ENCODE data around the gene PER2. TPM values are rescaled to one million over a fixed set of nuclear protein-coding genes. Genes with fewer than 3 reads are reported as not detected.
A peak's percentile ranks its signal among the peaks of the same experiment; 100 is the strongest.

Gene PER2
- total RNA-seq, 2 experiments from 2014 or later: 8.7 to 9.2 TPM

DNA sequence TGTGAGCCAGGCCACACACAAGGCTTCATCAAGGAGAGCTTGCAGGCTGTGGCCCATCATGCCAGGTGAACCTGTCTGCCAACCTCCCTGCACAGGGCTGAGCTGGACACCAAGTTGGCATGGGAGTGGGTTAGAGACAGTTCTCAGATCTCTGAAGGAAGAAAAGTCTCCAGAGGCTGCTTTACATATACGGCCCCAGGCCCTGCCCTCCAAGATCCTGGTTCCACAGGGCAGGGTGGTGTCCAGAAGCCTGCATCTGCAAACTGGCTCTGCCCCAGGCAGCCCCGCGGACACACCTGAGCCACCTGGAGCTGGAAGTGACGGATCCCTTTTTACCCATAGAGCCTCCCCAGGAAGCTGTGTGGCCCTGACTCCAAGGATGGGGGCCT, 24.3 kb downstream of the PER2 start:
- Mint-ChIP-seq H3K36me3 (ENCODE audit: low read depth) (peaks cover 5% of the 10 kb centered on the region), H3K4me3 (no peak overlapping the region), H3K9me3 (no peaks in the 10 kb centered on the region), H3K4me1 (peaks cover 18% of the 10 kb centered on the region), H3K27me3 (no peaks in the 10 kb centered on the region), H3K27ac (no peak overlapping the region)
- ChIA-PET POLR2A (no interaction called here), CTCF (interaction anchor here (0.8 to 3.5 kb wide), 18 partner anchors 10 to 751 kb away, joined by 3 to 27 read pairs (median 6); partner anchors contain the start of genes PER2 and SCLY)
- DNase-seq: no peak

DNA sequence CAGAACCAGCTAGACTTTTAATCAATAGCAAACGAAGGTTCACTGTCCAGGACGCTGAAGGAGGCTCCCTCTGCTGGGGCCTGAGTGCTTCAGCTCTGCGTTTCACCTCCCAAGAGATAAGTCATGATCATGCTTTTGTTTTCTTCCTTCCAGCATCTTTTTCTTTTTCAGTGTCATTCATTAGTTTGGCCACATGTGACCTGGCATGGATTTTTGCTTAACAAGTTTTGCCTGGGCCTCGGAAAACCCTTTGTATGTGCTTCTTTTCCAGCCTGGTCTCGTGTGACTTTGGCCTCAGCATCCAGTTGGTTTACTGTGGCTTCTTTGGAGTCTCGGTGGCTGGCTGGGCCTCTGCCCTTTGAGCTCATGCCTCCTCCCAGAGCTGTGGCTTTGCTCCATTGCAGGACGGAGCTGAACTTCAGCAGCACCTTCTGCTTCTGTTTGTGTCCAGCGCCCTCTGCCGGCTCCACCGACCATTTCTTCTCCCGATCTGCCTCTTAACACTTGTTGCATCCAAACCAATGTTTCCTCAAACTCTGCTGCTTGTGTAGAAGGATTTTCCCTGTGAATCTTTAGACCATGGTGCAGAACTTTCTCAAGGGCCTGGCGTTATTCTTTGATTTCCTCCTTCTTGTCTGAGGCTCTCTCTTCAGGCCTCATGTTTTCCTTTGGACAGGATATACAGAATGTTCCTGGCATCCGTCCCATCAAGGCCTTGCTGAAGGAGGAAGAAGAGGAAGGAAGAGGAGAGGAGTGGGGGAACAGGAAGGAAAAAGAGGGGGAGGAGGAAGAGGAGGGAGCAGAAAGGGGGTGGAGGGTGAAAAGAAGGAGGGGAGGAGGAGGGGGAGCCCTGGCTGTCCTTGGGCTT, 25.0 kb downstream of the PER2 start:
- H3K4me3 Mint-ChIP-seq: no peak overlapping the region
- H3K36me3 Mint-ChIP-seq (ENCODE audit: low read depth): peaks cover 5% of the 10 kb centered on the region
- H3K27me3 Mint-ChIP-seq: no peaks in the 10 kb centered on the region
- H3K4me1 Mint-ChIP-seq: peaks cover 20% of the 10 kb centered on the region
- POLR2A ChIA-PET: interaction anchor here (0.9 to 1.0 kb wide), 2 partner anchors 25 to 295 kb away, joined by 3 read pairs; partner anchors contain the start of gene PER2
- peak; percentile 83 for DNase-seq
- CTCF ChIA-PET: interaction anchor here (0.7 to 3.5 kb wide), 30 partner anchors 9 to 751 kb away, joined by 3 to 27 read pairs (median 4); partner anchors contain the start of genes PER2 and SCLY
- no peaks in the 10 kb centered on the region for H3K9me3 Mint-ChIP-seq
- H3K27ac Mint-ChIP-seq: no peak overlapping the region

DNA sequence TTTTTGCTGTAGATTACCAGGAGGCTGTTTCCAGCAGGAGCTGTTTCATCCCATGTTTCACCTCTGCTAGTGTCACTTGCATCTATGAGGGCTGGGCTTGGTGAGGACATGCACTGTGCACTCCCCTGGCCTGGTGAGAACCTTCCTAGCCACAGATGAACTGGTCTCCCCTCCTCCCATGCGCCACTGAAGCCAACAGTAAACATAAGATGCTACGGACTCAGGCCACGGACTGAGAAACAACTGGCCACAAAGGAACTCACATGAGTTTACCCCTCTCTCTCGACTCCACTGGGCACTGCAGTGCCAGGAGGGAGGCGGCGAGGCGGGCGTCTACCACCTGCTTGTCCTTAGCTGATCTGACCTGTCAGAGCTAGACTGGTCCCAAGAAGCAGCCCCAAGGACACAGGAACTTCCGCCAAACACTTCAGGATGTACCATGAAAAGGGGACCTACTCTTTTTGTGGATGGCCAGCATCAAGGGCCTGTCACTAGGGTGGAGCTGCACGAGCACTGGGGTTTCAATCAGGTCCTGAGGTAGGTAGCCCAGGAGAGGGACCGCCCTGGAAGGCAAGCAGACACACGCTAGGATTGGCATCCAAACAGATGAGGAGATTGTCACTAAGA, 25.8 kb downstream of the PER2 start:
- Mint-ChIP-seq H3K4me3 (no peak overlapping the region), H3K27me3 (no peaks in the 10 kb centered on the region), H3K4me1 (peaks cover 20% of the 10 kb centered on the region), H3K36me3 (ENCODE audit: low read depth) (peaks cover 5% of the 10 kb centered on the region), H3K9me3 (no peaks in the 10 kb centered on the region), H3K27ac (no peak overlapping the region)
- DNase-seq: no peak
- ChIA-PET POLR2A (interaction anchor here (0.9 to 1.0 kb wide), 2 partner anchors 26 to 294 kb away, joined by 3 read pairs; partner anchors contain the start of gene PER2), CTCF (interaction anchor here (0.7 to 3.5 kb wide), 25 partner anchors 8 to 750 kb away, joined by 3 to 27 read pairs (median 4); partner anchors contain the start of gene PER2)

DNA sequence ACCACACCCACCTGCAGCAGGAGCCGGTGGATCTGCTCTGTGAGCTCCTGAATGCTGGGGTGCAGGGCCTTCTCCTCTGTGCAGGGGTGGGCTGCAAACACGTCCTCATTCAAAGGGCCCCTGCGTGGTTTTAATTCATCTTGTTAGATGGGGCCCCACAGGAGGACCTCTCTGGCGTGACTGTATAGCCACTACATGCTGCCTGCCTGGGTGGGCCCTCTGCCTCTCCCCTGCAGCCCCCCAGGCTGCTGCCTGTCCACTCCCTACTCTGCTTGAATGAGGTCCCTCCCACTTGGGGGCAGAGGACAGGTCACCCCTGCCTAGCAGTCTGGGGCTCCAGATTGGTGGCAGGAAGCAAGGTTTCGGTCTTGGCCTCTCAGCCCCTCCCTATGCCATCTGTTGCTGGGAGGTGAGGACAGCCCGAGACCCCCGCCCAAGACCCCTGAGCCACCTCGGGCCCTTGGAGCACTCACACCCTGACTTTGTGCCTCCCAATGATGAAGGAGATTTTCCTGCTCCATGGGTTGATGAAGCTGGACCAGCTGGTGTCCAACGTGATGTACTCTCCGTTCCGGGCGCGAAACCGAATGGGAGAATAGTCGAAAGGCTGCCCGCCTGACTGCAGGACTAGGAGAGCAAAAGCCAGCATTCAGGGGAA, 26.6 kb downstream of the PER2 start:
- no peaks in the 10 kb centered on the region for H3K27me3 Mint-ChIP-seq
- H3K9me3 Mint-ChIP-seq: no peaks in the 10 kb centered on the region
- no peak overlapping the region for H3K27ac Mint-ChIP-seq
- peaks cover 2% of the 10 kb centered on the region for H3K36me3 Mint-ChIP-seq (ENCODE audit: low read depth)
- no peak overlapping the region for H3K4me3 Mint-ChIP-seq
- ChIA-PET CTCF (interaction anchor here (1.6 to 3.1 kb wide), 2 partner anchors 291 to 403 kb away, joined by 4 to 21 read pairs; no protein-coding TSS in a partner anchor), POLR2A (no interaction called here)
- no peak for DNase-seq
- peaks cover 17% of the 10 kb centered on the region for H3K4me1 Mint-ChIP-seq

DNA sequence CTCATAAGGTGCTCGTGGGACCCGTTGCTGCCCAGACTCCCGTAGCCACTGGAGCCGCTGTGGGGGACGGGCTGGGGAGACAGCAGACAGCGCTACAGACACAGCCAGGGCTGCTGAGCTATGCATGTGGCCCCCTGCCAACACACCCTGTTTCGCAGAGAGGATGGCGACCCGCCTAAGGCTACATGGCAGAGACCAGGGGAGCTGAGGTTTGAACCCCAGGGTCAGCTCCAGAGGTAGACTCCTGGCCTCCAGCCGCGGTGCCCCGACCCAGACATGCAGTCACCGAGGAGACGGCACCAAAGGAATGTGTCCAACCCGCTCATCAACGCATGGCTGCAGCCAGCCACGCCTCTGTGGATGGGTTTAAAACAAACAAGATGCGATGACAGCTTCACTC, 27.5 kb downstream of the PER2 start:
- ChIA-PET POLR2A (no interaction called here), CTCF (interaction anchor here (1.1 to 1.7 kb wide), 2 partner anchors 200 to 403 kb away, joined by 3 read pairs; partner anchors contain the start of gene SCLY)
- peaks cover 17% of the 10 kb centered on the region for H3K4me1 Mint-ChIP-seq
- no peak overlapping the region for H3K4me3 Mint-ChIP-seq
- no peak overlapping the region for H3K27ac Mint-ChIP-seq
- no peaks in the 10 kb centered on the region for H3K9me3 Mint-ChIP-seq
- no peaks in the 10 kb centered on the region for H3K27me3 Mint-ChIP-seq
- H3K36me3 Mint-ChIP-seq (ENCODE audit: low read depth): peaks cover 2% of the 10 kb centered on the region
- no peak for DNase-seq

DNA sequence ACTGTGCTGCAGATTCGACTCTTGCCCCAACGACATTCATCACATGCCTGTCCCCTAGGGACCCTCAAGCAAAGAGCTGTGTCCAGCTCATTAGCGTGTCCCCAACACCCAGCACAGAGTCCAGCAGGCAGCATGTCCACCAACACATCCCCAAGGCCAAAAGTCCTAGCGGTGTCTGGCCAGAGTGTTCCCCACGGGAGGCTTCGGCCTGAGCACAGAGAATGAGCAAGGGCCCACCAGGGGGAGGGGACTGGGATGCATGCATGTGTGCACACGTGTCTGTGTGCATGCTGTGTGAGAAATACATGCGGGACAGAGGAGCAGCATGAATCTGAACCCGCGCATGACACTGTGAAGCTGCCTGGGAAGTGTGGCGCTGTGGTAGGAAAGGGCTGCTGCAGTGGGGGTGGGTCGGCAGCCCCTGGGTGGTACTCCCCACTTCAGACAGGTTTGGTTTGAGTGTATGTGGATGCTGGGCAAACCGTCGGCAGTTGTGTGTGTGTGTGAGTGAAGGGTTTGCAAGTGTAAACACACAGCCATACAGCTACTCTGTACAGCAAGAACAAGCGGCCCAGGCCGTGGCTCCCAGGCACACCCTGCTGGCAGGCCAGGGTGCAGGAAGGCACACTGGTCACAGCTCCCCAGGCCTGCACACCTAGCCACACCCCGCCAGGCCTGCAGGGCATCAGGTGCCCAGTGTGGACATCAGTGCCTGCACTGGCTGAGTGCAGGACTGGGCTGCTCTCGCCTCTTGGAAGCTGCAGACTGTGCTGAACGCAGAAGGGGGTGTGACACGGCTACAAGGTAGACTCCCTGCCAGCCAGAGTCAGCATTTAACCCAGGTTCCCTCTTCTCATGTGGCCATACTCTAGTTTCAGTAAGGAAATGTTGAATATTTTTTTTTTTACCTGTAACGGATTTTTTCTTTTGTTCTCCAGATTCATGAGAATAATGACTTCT, 29.1 kb downstream of the PER2 start:
- ChIA-PET CTCF (interaction anchor here (0.6 to 1.7 kb wide), 4 partner anchors 98 to 746 kb away, joined by 3 to 4 read pairs (median 3); partner anchors contain the start of gene SCLY), POLR2A (no interaction called here)
- Mint-ChIP-seq H3K4me3 (no peak overlapping the region), H3K9me3 (no peaks in the 10 kb centered on the region), H3K4me1 (peaks cover 17% of the 10 kb centered on the region), H3K27ac (peak overlapping the region; percentile 10), H3K27me3 (no peaks in the 10 kb centered on the region), H3K36me3 (ENCODE audit: low read depth) (peaks cover 5% of the 10 kb centered on the region)
- peak; percentile 34 for DNase-seq

DNA sequence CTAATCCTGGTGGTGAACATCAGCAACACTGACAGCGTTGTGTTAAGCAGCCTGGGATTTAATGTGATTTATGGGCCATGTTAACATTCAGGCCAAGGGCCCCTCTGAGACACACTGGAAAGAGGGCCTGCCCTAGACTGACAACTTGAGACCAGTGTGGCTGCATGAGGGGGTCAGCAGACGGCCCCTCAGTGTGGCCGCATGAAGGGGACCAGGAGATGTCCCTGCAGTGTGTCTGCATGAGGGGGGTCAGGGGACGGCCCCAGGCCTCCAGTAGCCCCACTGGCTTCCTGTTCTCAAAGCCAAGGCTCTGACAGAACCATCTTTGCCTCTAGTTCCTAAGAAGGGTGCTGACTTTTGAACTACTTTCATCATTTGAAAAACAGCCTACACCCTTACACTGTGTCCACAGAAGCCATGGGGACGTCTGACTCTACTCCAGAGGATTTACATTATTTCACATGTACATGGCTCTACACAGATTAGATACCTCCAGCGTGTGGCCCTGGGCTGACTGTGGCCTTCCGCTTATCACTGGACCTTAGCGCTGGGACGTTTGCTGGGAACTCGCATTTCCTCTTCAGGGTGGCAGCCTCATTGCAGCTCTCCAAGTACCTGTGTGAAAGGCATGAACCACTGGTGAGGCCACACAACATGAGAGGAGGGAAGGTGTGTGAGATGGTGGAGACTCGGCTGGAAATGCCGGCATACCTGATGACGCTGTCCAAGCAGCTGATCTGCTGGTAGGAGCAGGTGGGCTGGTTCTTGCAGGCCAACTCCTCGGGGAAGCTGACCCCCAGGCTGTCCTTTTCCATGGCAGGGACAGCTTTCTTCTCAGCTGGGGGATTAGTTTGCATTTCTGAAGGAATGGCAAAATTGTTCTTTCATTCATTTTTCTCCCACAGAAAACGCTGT, 30.4 kb downstream of the PER2 start:
- peaks cover 3% of the 10 kb centered on the region for H3K36me3 Mint-ChIP-seq (ENCODE audit: low read depth)
- peaks cover 11% of the 10 kb centered on the region for H3K4me1 Mint-ChIP-seq
- no peak overlapping the region for H3K4me3 Mint-ChIP-seq
- no peak for DNase-seq
- no peaks in the 10 kb centered on the region for H3K27me3 Mint-ChIP-seq
- POLR2A ChIA-PET: no interaction called here
- no peak overlapping the region for H3K27ac Mint-ChIP-seq
- H3K9me3 Mint-ChIP-seq: no peaks in the 10 kb centered on the region
- CTCF ChIA-PET: interaction anchor here (1.3 kb wide), 1 partner anchor 97 kb away, joined by 4 read pairs; no protein-coding TSS in a partner anchor

DNA sequence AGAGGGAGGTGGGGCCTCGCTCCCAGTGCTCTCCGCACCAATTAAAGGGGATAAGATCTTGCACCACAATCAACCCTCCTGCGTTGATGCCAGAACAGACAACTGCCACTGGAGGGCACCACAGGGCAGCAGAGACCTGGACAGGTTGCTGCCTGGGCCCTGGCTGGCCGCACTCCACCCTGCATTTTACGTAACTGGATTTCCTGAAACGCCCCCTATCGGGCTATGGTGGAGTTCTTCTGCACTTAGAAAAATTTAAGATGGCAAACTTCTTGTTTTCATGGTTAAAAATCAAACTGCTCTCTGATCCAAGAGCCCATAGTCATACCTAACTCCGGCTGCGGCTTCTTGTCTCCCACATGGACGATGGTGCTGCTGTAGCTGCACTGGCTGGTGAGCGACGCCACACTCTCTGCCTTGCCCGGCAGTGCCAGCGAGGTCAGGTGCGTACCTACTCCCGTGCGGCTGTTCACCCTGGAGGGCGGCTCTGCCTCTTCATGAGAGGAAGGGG, 31.8 kb downstream of the PER2 start:
- H3K4me1 Mint-ChIP-seq: peaks cover 11% of the 10 kb centered on the region
- DNase-seq: peak; percentile 78
- H3K4me3 Mint-ChIP-seq: no peak overlapping the region
- no peaks in the 10 kb centered on the region for H3K9me3 Mint-ChIP-seq
- ChIA-PET CTCF (interaction anchor here (0.7 to 1.0 kb wide), 3 partner anchors 9 to 54 kb away, joined by 3 read pairs; partner anchors contain the start of gene HES6), POLR2A (no interaction called here)
- H3K27me3 Mint-ChIP-seq: no peaks in the 10 kb centered on the region
- no peak overlapping the region for H3K27ac Mint-ChIP-seq
- peaks cover 3% of the 10 kb centered on the region for H3K36me3 Mint-ChIP-seq (ENCODE audit: low read depth)

DNA sequence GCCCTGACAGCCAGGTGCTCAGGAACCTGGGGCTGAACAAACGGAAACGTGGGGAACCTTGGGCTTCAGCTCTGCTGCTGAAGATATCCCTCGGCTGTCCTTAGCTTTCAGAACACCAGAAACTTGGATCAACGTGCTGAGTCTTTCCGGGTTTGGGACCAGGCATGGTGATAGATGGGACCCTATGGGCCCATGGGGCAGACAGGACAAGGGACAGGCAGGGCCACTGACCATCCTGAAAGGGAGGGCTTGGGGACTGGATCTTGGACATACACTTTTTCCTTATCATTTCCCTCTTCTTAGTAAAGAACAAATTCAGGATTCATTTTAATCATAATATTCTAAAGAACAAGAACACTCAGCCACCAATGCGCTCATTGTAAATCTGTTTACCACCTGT, 32.3 kb downstream of the PER2 start:
- Mint-ChIP-seq H3K4me1 (peaks cover 11% of the 10 kb centered on the region), H3K4me3 (no peak overlapping the region), H3K27ac (no peak overlapping the region), H3K9me3 (no peaks in the 10 kb centered on the region), H3K27me3 (no peaks in the 10 kb centered on the region), H3K36me3 (ENCODE audit: low read depth) (peaks cover 3% of the 10 kb centered on the region)
- DNase-seq: no peak
- ChIA-PET CTCF (interaction anchor here (0.7 to 1.6 kb wide), 4 partner anchors 9 to 54 kb away, joined by 3 to 6 read pairs (median 3); partner anchors contain the start of gene HES6), POLR2A (no interaction called here)

DNA sequence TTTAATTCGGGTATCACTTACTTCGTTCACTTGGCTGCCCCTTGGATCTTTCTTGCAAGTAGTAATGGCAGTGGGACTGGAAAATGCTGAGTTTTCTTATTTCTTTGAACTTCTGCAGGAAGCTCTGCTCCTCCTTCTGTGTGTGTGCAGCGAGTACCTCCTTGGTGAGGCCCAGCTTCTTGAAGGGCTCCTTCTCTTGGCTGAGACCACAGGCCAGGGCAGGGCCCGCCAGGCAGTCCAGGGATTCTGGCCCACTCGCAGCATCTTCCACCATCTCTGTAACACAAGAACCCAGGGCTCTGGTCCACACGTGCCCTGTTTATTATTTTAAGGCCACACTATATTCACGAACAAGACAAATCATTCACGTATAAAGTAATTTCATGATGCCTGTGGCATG, 32.8 kb downstream of the PER2 start:
- Mint-ChIP-seq H3K9me3 (no peaks in the 10 kb centered on the region), H3K4me3 (no peak overlapping the region), H3K36me3 (ENCODE audit: low read depth) (peaks cover 3% of the 10 kb centered on the region), H3K4me1 (peaks cover 11% of the 10 kb centered on the region), H3K27ac (no peak overlapping the region), H3K27me3 (no peaks in the 10 kb centered on the region)
- DNase-seq: no peak
- ChIA-PET CTCF (interaction anchor here (0.7 to 1.6 kb wide), 2 partner anchors 10 to 53 kb away, joined by 3 to 6 read pairs; no protein-coding TSS in a partner anchor), POLR2A (interaction anchor here (0.6 kb wide), 1 partner anchor 52 kb away, joined by 3 read pairs; the partner anchor contains the start of gene ILKAP)

DNA sequence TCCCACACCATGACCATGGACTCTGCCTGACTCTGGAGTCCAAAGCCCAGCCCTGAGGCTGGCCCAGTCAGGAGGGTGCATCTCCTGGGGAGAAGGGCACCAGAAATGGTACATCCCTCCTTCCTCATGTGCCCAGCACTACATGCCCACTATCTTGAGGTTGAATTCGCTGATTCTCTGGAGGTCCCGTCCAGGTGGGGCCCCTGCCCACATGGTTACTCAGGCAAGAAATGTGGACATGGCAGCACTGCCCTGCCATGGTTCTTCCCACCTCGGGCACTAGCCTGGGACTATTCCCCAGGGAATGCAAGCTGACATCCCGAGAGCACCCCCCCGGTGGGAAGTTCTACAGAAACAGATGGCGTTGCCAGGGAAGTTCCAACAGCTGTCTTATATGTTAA, 33.3 kb downstream of the PER2 start:
- Mint-ChIP-seq H3K9me3 (no peaks in the 10 kb centered on the region), H3K4me1 (peaks cover 11% of the 10 kb centered on the region), H3K36me3 (ENCODE audit: low read depth) (peaks cover 3% of the 10 kb centered on the region), H3K4me3 (no peak overlapping the region), H3K27ac (no peak overlapping the region), H3K27me3 (no peaks in the 10 kb centered on the region)
- ChIA-PET POLR2A (interaction anchor here (0.6 kb wide), 1 partner anchor 51 kb away, joined by 3 read pairs; the partner anchor contains the start of gene ILKAP), CTCF (interaction anchor here (0.8 to 1.6 kb wide), 2 partner anchors 8 to 10 kb away, joined by 3 to 6 read pairs; no protein-coding TSS in a partner anchor)
- no peak for DNase-seq
